Liver (tissue), 9 donors: ENCODE results near the gene NHS. TPM values are rescaled to one million over a fixed set of nuclear protein-coding genes. Genes with fewer than 3 reads are reported as not detected.

Source experiments
- DNase-seq: peaks from one replicate; pipeline ENCODE4 v3.0.0-alpha.2; 2017; ENCODE audit warnings: low spot score
- H3K27ac ChIP-seq, 2 donors: one replicate each; pipeline ENCODE4 v1.7.0; 2013; ENCODE audit warnings: inconsistent platforms in 2 of 2, low read length in 2 of 2, control low read depth in 1 of 2, low read depth in 1 of 2, mild to moderate bottlenecking in 1 of 2
- H3K27me3 ChIP-seq, 4 donors: one replicate each; pipeline versions ENCODE4 v1.6.1 to v1.7.0; 2013; ENCODE audit warnings: low read length in 3 of 4, inconsistent platforms in 1 of 4, mild to moderate bottlenecking in 1 of 4, moderate library complexity in 1 of 4; ENCODE audit not compliant: control insufficient read depth in 4 of 4, insufficient read depth in 4 of 4
- H3K36me3 ChIP-seq, 4 donors: one replicate each; pipeline versions ENCODE4 v1.6.1 to v1.7.0; 2013; ENCODE audit warnings: low read length in 3 of 4, mild to moderate bottlenecking in 3 of 4, low read depth in 1 of 4, moderate library complexity in 1 of 4; ENCODE audit not compliant: control insufficient read depth in 4 of 4, insufficient read depth in 3 of 4
- H3K4me1 ChIP-seq, 4 donors: one replicate each; pipeline versions ENCODE4 v1.6.1 to v1.7.0; 2013; ENCODE audit warnings: low read length in 3 of 4, mild to moderate bottlenecking in 3 of 4, moderate library complexity in 1 of 4; ENCODE audit not compliant: control insufficient read depth in 4 of 4, insufficient read depth in 4 of 4
- H3K4me3 ChIP-seq, 3 donors: one replicate each; pipeline versions ENCODE4 v1.6.1 to v1.7.0; 2013; ENCODE audit warnings: low read length in 3 of 3, control low read depth in 1 of 3, low read depth in 1 of 3, mild to moderate bottlenecking in 1 of 3
- H3K9ac ChIP-seq, 2 donors: one replicate each; pipeline ENCODE4 v1.7.0; 2013; ENCODE audit warnings: low read length in 2 of 2, mild to moderate bottlenecking in 2 of 2, moderate library complexity in 2 of 2, control low read depth in 1 of 2, low read depth in 1 of 2
- H3K9me3 ChIP-seq, 4 donors: one replicate each; pipeline versions ENCODE4 v1.6.1 to v1.7.0; 2013; ENCODE audit warnings: low read length in 3 of 4; ENCODE audit not compliant: control insufficient read depth in 4 of 4
- CTCF ChIP-seq: fragments of 150-350 bp; IDR thresholded peaks from 2 replicates; pipeline ENCODE4 v1.5.1; 2017; ENCODE audit warnings: improper control_type of control experiment, low read depth, low read length; ENCODE audit not compliant: missing input control
- EGR1 ChIP-seq, 2 donors: IDR thresholded peaks; 2 replicates each; pipeline ENCODE4 v1.6.1; 2016 to 2018; ENCODE audit warnings: antibody characterized with exemption in 2 of 2, low read depth in 2 of 2
- FOXA1 ChIP-seq: IDR thresholded peaks from 2 replicates; pipeline ENCODE4 v1.6.1; 2016; ENCODE audit warnings: antibody characterized with exemption
- FOXA2 ChIP-seq: IDR thresholded peaks from 2 replicates; pipeline ENCODE4 v1.6.1; 2016; ENCODE audit warnings: antibody characterized with exemption
- GABPA ChIP-seq, 2 donors: IDR thresholded peaks in 1 of 2; conservative IDR thresholded peaks in 1 of 2; 2 replicates each; pipeline ENCODE4 v1.6.1; 2016; ENCODE audit warnings: antibody characterized with exemption in 2 of 2, mild to moderate bottlenecking in 1 of 2, moderate library complexity in 1 of 2
- HNF4A ChIP-seq, 2 donors: conservative IDR thresholded peaks; 2 replicates each; pipeline ENCODE4 v1.6.1; 2016; ENCODE audit warnings: antibody characterized with exemption in 2 of 2, mild to moderate bottlenecking in 2 of 2
- HNF4G ChIP-seq: IDR thresholded peaks from 2 replicates; pipeline ENCODE4 v1.6.1; 2016; ENCODE audit warnings: antibody characterized with exemption
- JUND ChIP-seq, 2 donors: IDR thresholded peaks; 2 replicates each; pipeline ENCODE4 v1.6.1; 2016; ENCODE audit warnings: antibody characterized with exemption in 2 of 2
- NR2F2 ChIP-seq: IDR thresholded peaks from 2 replicates; pipeline ENCODE4 v1.6.1; 2016; ENCODE audit warnings: antibody characterized with exemption
- RAD21 ChIP-seq, 2 donors: IDR thresholded peaks; 2 replicates each; pipeline ENCODE4 v1.6.1; 2016; ENCODE audit warnings: antibody characterized with exemption in 2 of 2, mild to moderate bottlenecking in 2 of 2
- RXRA ChIP-seq, 2 donors: IDR thresholded peaks; 2 replicates each; pipeline ENCODE4 v1.6.1; 2017 to 2018; ENCODE audit warnings: antibody characterized with exemption in 2 of 2, mild to moderate bottlenecking in 1 of 2
- SP1 ChIP-seq: IDR thresholded peaks from 2 replicates; pipeline ENCODE4 v1.6.1; 2018; ENCODE audit warnings: antibody characterized with exemption, mild to moderate bottlenecking
- TAF1 ChIP-seq: conservative IDR thresholded peaks from 2 replicates; pipeline ENCODE4 v1.6.1; 2016; ENCODE audit warnings: antibody characterized with exemption, mild to moderate bottlenecking
- YY1 ChIP-seq: IDR thresholded peaks from 2 replicates; pipeline ENCODE4 v1.6.1; 2016; ENCODE audit warnings: antibody characterized with exemption, mild to moderate bottlenecking
- WGBS: extraction: QIAGEN DNeasy Blood & Tissue Kit; methylation state at CpG from one replicate; pipeline ENCODE4 v1.1.7; 2013; 5-methylcytosine and 5-hydroxymethylcytosine counted together
- polyA plus RNA-seq, 2 donors: library from polyadenylated mRNA; stranded (reverse) in 1 of 2; unstranded in 1 of 2; fragments of 200-250 nt in 1 of 2; fragments of >200 nt in 1 of 2; fragmentation: Nextera tagmentation in 1 of 2; extraction: Ambion mirVana in 1 of 2; gene quantifications; one replicate each; pipeline versions ENCODE4 v1.2.1 to v1.2.3, GENCODE V29; 2013 to 2015
- total RNA-seq, 2 donors: library from RNA; depleted of rRNA; stranded (reverse); fragments of >200 nt; gene quantifications; one replicate each; pipeline ENCODE4 v1.2.3, GENCODE V29; 2014
- TF ChIP-seq, protein P1 (sequence below): IDR thresholded peaks from 2 replicates; pipeline ENCODE4 v1.6.1; 2016; ENCODE audit warnings: antibody characterized with exemption
- TF ChIP-seq, protein P2 (sequence below): IDR thresholded peaks from 2 replicates; pipeline ENCODE4 v1.6.1; 2016; ENCODE audit warnings: antibody characterized with exemption, mild to moderate bottlenecking
- TF ChIP-seq, protein P3 (sequence below): IDR thresholded peaks from 2 replicates; pipeline ENCODE4 v1.6.1; 2016; ENCODE audit warnings: antibody characterized with exemption
- TF ChIP-seq, protein P4 (sequence below): IDR thresholded peaks from 2 replicates; pipeline ENCODE4 v1.6.1; 2016; ENCODE audit warnings: antibody characterized with exemption
- donor health status: healthy.
- donor health status: healthy.
- donor health status: healthy.
- donor health status: healthy.
- donor health status: healthy.

The NHS gene
- total and polyA plus RNA-seq, 4 donors = 0.03 to 0.17 (median 0.10) TPM

DNA sequence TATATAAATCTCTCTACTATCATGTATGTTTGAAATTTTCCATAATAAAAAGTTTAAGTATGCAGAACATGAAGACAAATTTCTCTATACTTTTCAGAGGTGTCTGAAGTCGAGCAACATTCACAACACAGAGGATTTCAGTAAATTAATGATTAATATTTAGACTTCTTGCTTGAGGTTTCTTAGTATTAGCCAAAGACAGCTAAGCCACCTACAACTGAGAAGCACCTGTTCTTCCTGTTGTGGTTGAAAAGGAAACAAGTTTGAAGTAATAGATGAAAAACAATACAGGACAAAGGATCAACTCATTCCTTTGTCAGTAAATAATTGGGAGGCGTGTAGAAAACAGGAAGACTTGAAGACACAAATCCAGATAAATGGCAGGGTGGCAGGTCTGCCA is 383.4 kb downstream of the NHS start:
- Histone ChIP-seq H3K27ac (no peak overlapping the region), H3K9ac (no peak overlapping the region), H3K27me3 (no peaks in the 10 kb centered on the region), H3K36me3 (no peaks in the 10 kb centered on the region), H3K9me3 (no peaks in the 10 kb centered on the region), H3K4me1 (no peaks in the 10 kb centered on the region), H3K4me3 (no peak overlapping the region)
- WGBS = 89% methylated on average over 2 of the region's 2 CpGs
- no peak for DNase-seq
- TF ChIP-seq RXRA (IDR thresholded peaks at IDR 0.05) (no peak), HNF4A (conservative IDR thresholded peaks at IDR 0.05) (no peak), NR2F2 (no peak), SP1 (no peak), JUND (IDR thresholded peaks at IDR 0.05) (no peak), HNF4G (no peak), GABPA (IDR thresholded peaks at IDR 0.05 in 1 of 2, conservative IDR thresholded peaks at IDR 0.05 in 1 of 2) (no peak), FOXA2 (no peak), FOXA1 (no peak), EGR1 (IDR thresholded peaks at IDR 0.05; ENCODE audit: low read depth in 2 of 2) (no peak), TAF1 (no peak)
- TF ChIP-seq, protein P1, sequence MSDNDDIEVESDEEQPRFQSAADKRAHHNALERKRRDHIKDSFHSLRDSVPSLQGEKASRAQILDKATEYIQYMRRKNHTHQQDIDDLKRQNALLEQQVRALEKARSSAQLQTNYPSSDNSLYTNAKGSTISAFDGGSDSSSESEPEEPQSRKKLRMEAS = no peak
- TF ChIP-seq, protein P2, sequence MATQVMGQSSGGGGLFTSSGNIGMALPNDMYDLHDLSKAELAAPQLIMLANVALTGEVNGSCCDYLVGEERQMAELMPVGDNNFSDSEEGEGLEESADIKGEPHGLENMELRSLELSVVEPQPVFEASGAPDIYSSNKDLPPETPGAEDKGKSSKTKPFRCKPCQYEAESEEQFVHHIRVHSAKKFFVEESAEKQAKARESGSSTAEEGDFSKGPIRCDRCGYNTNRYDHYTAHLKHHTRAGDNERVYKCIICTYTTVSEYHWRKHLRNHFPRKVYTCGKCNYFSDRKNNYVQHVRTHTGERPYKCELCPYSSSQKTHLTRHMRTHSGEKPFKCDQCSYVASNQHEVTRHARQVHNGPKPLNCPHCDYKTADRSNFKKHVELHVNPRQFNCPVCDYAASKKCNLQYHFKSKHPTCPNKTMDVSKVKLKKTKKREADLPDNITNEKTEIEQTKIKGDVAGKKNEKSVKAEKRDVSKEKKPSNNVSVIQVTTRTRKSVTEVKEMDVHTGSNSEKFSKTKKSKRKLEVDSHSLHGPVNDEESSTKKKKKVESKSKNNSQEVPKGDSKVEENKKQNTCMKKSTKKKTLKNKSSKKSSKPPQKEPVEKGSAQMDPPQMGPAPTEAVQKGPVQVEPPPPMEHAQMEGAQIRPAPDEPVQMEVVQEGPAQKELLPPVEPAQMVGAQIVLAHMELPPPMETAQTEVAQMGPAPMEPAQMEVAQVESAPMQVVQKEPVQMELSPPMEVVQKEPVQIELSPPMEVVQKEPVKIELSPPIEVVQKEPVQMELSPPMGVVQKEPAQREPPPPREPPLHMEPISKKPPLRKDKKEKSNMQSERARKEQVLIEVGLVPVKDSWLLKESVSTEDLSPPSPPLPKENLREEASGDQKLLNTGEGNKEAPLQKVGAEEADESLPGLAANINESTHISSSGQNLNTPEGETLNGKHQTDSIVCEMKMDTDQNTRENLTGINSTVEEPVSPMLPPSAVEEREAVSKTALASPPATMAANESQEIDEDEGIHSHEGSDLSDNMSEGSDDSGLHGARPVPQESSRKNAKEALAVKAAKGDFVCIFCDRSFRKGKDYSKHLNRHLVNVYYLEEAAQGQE = no peak
- TF ChIP-seq, protein P3, sequence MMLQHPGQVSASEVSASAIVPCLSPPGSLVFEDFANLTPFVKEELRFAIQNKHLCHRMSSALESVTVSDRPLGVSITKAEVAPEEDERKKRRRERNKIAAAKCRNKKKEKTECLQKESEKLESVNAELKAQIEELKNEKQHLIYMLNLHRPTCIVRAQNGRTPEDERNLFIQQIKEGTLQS = no peak

DNA sequence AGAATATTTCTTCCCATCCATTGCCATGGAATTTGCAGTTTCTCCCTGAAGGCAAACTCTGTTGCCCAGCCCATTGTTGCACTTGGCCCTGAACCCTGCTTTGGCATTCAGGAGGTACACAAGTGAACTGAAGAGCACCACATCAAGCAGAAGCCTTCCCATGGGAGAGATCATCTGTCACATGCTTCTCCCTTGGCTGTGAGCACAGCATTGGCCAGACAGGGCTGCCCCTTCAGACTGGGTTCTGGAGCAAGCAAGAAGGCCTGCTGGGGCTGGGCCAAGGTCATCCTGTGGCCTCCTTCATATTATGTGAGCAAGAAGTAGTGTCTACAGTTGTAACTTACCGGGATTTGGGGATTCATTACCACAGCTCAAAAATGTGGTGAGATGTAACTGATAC is 385.0 kb downstream of the NHS start:
- no peak for TF ChIP-seq RAD21 (IDR thresholded peaks at IDR 0.05)
- TF ChIP-seq RXRA (IDR thresholded peaks at IDR 0.05) = no peak
- TF ChIP-seq, protein P3 = no peak
- TF ChIP-seq YY1 = no peak
- no peak for TF ChIP-seq HNF4G
- no peaks in the 10 kb centered on the region for H3K36me3 ChIP-seq
- DNase-seq = no peak
- H3K4me3 ChIP-seq = no peak overlapping the region
- H3K4me1 ChIP-seq = no peaks in the 10 kb centered on the region
- no peak overlapping the region for H3K27ac ChIP-seq
- H3K9ac ChIP-seq = no peak overlapping the region
- H3K9me3 ChIP-seq = no peaks in the 10 kb centered on the region
- WGBS = 80% methylated on average over 1 of the region's 1 CpG
- no peaks in the 10 kb centered on the region for H3K27me3 ChIP-seq

DNA sequence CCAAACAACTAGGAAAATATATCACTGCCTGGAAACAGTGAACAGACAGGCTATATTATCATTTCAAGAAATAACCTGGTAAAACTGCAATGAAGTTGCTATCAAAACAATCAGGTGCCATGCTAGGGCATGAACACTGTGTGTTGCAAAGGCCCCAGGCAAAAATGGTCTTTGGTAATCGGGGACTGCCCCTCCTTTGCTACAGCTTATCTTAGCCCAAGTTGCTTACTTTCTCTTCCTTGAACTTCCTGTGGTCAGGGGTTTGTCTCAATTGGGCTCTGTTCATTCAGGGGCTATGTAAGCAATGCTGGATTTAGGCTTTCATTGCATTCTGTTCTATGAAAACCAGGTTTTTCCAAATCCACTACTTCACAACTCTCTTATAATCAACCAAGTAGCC is 392.7 kb downstream of the NHS start:
- no peak overlapping the region for H3K4me3 ChIP-seq
- H3K9ac ChIP-seq = no peak overlapping the region
- H3K27me3 ChIP-seq = no peaks in the 10 kb centered on the region
- no peaks in the 10 kb centered on the region for H3K36me3 ChIP-seq
- no peaks in the 10 kb centered on the region for H3K4me1 ChIP-seq
- no peak for DNase-seq
- WGBS = 45% methylated on average over 1 of the region's 1 CpG
- H3K9me3 ChIP-seq = no peaks in the 10 kb centered on the region
- no peak overlapping the region for H3K27ac ChIP-seq
- TF ChIP-seq YY1 (no peak), CTCF (no peak), EGR1 (IDR thresholded peaks at IDR 0.05; ENCODE audit: low read depth in 2 of 2) (no peak), JUND (IDR thresholded peaks at IDR 0.05) (no peak), RAD21 (IDR thresholded peaks at IDR 0.05) (no peak), FOXA2 (no peak), HNF4G (no peak), HNF4A (conservative IDR thresholded peaks at IDR 0.05) (no peak), SP1 (no peak)
- TF ChIP-seq, protein P4, sequence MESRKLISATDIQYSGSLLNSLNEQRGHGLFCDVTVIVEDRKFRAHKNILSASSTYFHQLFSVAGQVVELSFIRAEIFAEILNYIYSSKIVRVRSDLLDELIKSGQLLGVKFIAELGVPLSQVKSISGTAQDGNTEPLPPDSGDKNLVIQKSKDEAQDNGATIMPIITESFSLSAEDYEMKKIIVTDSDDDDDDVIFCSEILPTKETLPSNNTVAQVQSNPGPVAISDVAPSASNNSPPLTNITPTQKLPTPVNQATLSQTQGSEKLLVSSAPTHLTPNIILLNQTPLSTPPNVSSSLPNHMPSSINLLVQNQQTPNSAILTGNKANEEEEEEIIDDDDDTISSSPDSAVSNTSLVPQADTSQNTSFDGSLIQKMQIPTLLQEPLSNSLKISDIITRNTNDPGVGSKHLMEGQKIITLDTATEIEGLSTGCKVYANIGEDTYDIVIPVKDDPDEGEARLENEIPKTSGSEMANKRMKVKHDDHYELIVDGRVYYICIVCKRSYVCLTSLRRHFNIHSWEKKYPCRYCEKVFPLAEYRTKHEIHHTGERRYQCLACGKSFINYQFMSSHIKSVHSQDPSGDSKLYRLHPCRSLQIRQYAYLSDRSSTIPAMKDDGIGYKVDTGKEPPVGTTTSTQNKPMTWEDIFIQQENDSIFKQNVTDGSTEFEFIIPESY = no peak
- TF ChIP-seq, protein P3 = no peak
- TF ChIP-seq, protein P1 = no peak
